Mammary epithelial cell (primary cell): ENCODE data around the gene DNAH17.

ENCODE experiments used
- EZH2 ChIP-seq: IDR thresholded peaks from 2 replicates; pipeline ENCODE4 v1.6.1; 2012; ENCODE audit warnings: low read length, inconsistent platforms, borderline replicate concordance
- TF ChIP-seq, protein P1 (sequence below), 2 donors: IDR thresholded peaks in 1 of 2; conservative IDR thresholded peaks in 1 of 2; 2 replicates each; pipeline ENCODE4 v1.5.1; 2011 to 2012; ENCODE audit warnings: inconsistent platforms in 2 of 2, low read length in 2 of 2, mild to moderate bottlenecking in 2 of 2, control low read depth in 1 of 2, low read depth in 1 of 2; ENCODE audit not compliant: insufficient read depth in 1 of 2; ENCODE audit errors: extremely low read depth in 1 of 2

DNA sequence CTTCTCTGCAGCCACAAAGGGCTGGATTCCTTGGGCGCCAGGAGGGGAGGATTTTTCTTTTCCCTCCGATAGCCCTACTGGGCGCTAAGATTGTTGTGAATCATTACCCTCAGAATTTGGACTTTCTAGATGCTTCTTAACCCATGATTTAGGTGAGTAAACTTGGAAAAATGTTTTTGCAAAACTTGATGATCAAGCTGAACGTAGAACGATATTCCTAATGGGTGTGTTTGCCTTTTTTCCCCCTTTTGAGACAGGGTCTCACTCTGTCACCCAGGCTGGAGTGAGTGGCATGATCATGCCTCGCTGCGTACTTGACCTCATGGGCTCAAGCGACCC, 155.0 kb downstream of the DNAH17 start:
- no peak for TF ChIP-seq EZH2
- TF ChIP-seq, protein P1, sequence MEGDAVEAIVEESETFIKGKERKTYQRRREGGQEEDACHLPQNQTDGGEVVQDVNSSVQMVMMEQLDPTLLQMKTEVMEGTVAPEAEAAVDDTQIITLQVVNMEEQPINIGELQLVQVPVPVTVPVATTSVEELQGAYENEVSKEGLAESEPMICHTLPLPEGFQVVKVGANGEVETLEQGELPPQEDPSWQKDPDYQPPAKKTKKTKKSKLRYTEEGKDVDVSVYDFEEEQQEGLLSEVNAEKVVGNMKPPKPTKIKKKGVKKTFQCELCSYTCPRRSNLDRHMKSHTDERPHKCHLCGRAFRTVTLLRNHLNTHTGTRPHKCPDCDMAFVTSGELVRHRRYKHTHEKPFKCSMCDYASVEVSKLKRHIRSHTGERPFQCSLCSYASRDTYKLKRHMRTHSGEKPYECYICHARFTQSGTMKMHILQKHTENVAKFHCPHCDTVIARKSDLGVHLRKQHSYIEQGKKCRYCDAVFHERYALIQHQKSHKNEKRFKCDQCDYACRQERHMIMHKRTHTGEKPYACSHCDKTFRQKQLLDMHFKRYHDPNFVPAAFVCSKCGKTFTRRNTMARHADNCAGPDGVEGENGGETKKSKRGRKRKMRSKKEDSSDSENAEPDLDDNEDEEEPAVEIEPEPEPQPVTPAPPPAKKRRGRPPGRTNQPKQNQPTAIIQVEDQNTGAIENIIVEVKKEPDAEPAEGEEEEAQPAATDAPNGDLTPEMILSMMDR (conservative IDR thresholded peaks at IDR 0.05 in 1 of 2, IDR thresholded peaks at IDR 0.05 in 1 of 2; ENCODE audit: extremely low read depth in 1 of 2, insufficient read depth in 1 of 2, low read depth in 1 of 2, low read length in 2 of 2): no peak
